Right lobe of liver (tissue), 4 donors: Measurements from ENCODE around the gene TUBA8.

Experiments used
- CTCF ChIP-seq, 4 donors: fragments of 200-600 bp in 3 of 4; fragments of 450-650 bp in 1 of 4; IDR thresholded peaks; one replicate each; pipeline versions ENCODE4 v1.5.1 to v1.8.0; 2016 to 2022; ENCODE audit warnings: antibody characterized with exemption in 4 of 4, mild to moderate bottlenecking in 2 of 4
- POLR2A ChIP-seq: fragments of 450-650 bp; IDR thresholded peaks from one replicate; pipeline ENCODE4 v1.6.1; 2017; ENCODE audit warnings: antibody characterized with exemption, mild to moderate bottlenecking
- donor health status: DM: no; HTN: no; CAD: no.
- donor health status: DM: no; HTN: no; CAD: no.
- donor health status: DM: no; HTN: yes; CAD: no.

DNA sequence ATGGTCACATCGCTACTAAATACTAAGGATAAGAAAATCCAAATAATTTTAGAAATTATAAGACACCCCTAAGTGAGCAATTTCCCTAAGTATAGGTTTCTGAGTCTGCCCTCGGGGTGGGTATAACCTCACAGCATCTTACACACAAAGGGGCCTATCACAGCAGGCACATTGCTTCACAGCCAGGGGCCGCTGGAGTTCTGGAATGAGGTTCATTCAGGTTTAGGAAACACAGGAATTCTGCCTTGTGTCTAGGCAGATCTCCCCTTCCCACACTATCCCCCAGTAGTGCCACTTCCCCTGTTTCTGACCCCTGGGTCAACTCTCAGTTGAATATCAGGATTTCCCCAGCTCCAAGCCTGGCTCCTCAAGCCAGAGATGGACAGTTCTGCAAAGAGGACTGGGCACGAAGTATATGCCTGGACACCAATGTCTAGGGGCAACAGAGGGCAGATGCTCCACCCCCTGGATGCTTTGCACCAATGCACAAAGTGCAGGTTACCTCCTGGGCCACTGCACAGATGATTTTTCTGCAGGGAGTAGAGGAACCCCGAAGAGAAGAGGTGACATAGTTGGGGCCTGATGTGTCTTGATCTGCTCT lies 11.4 kb downstream of the TUBA8 start:
- TF ChIP-seq CTCF (IDR thresholded peaks at IDR 0.05): no peak
- no peak for TF ChIP-seq POLR2A
